Measurements from ENCODE around the gene RXRB.

The RXRB gene

GRCh38 chr6:33209856-33210255 is 9.4 kb upstream of the RXRB start:
- no peaks in the 10 kb centered on the region for H3K79me2 ChIP-seq (ENCODE audit: control insufficient read depth, insufficient read depth, low read length)
- no peak overlapping the region for H2BK5ac ChIP-seq (ENCODE audit: low read length)
- no peak overlapping the region for H4K8ac ChIP-seq (ENCODE audit: low read depth, low read length)
- no peak overlapping the region for H3K56ac ChIP-seq (ENCODE audit: low read length)
- no peak overlapping the region for H4K5ac ChIP-seq (ENCODE audit: low read length)
- H3K36me3 ChIP-seq (ENCODE audit: control insufficient read depth, insufficient read depth, low read length): no peaks in the 10 kb centered on the region
- H3K9ac ChIP-seq (ENCODE audit: low read length): no peak overlapping the region
- no peak overlapping the region for H3K4me2 ChIP-seq (ENCODE audit: low read length)
- no peak overlapping the region for H2BK120ac ChIP-seq (ENCODE audit: low read depth, low read length)
- H3K23ac ChIP-seq (ENCODE audit: low read length): no peak overlapping the region
- H3K4ac ChIP-seq (ENCODE audit: low read depth, low read length): no peak overlapping the region
- H3K27me3 ChIP-seq (ENCODE audit: insufficient read depth, low read length, poor library complexity): no peaks in the 10 kb centered on the region
- DNase-seq: no peak
- no peak overlapping the region for H3K27ac ChIP-seq (ENCODE audit: low read depth, low read length)
- no peak overlapping the region for H2AK5ac ChIP-seq (ENCODE audit: low read length)
- H2BK15ac ChIP-seq (replicated peaks; ENCODE audit: low read depth): no peak overlapping the region
- peaks cover 4% of the 10 kb centered on the region for H3K79me1 ChIP-seq (ENCODE audit: low read length)
- H3K4me3 ChIP-seq (ENCODE audit: low read length): no peak overlapping the region
- WGBS (ENCODE audit: extremely low coverage, insufficient coverage, low lambda C conversion rate): no CpG with 5 or more reads among the region's 10 CpGs
- H3K18ac ChIP-seq (ENCODE audit: low read length): no peak overlapping the region
- peaks cover 4% of the 10 kb centered on the region for H3K4me1 ChIP-seq (ENCODE audit: control insufficient read depth, low read depth, low read length)

GRCh38 chr6:33208091-33208967 is 7.9 kb upstream of the RXRB start, which contains the start of gene RING1:
RING1 (plus strand) TSS chr6:33208500; CDS start chr6:33208823, 323 bp downstream.
- Histone ChIP-seq H3K4me1 (ENCODE audit: control insufficient read depth, low read depth, low read length) (peaks cover 4% of the 10 kb centered on the region), H3K18ac (ENCODE audit: low read length) (peak within 1 kb of the TSS; percentile 84), H3K4me2 (ENCODE audit: low read length) (peak within 1 kb of the TSS; percentile 99), H3K79me2 (ENCODE audit: control insufficient read depth, insufficient read depth, low read length) (no peaks in the 10 kb centered on the region), H3K4me3 (ENCODE audit: low read length) (peak within 1 kb of the TSS; percentile 81), H4K8ac (ENCODE audit: low read depth, low read length) (peak within 1 kb of the TSS; percentile 3), H3K56ac (ENCODE audit: low read length) (peak within 1 kb of the TSS; percentile 96), H2AK5ac (ENCODE audit: low read length) (no peak within 1 kb of the TSS), H3K27ac (ENCODE audit: low read depth, low read length) (peak within 1 kb of the TSS; percentile 74), H4K5ac (ENCODE audit: low read length) (no peak within 1 kb of the TSS), H3K36me3 (ENCODE audit: control insufficient read depth, insufficient read depth, low read length) (peaks cover 3% of the 10 kb centered on the region), H2BK15ac (replicated peaks; ENCODE audit: low read depth) (no peak within 1 kb of the TSS), H2BK5ac (ENCODE audit: low read length) (no peak within 1 kb of the TSS), H3K27me3 (ENCODE audit: insufficient read depth, low read length, poor library complexity) (no peaks in the 10 kb centered on the region), H3K79me1 (ENCODE audit: low read length) (peaks cover 4% of the 10 kb centered on the region), H3K9ac (ENCODE audit: low read length) (peak within 1 kb of the TSS; percentile 86), H2BK120ac (ENCODE audit: low read depth, low read length) (no peak within 1 kb of the TSS), H3K23ac (ENCODE audit: low read length) (no peak within 1 kb of the TSS), H3K4ac (ENCODE audit: low read depth, low read length) (peak within 1 kb of the TSS; percentile 66)
- DNase-seq: peak; percentile 86
- WGBS (ENCODE audit: extremely low coverage, insufficient coverage, low lambda C conversion rate): no CpG with 5 or more reads among the region's 86 CpGs

- peak overlapping the region; percentile 96 for H3K56ac ChIP-seq (ENCODE audit: low read length)
- H3K27ac ChIP-seq (ENCODE audit: low read depth, low read length): no peak overlapping the region
- no peak overlapping the region for H2BK5ac ChIP-seq (ENCODE audit: low read length)
- H3K9ac ChIP-seq (ENCODE audit: low read length): peak overlapping the region; percentile 86
- peak overlapping the region; percentile 84 for H3K18ac ChIP-seq (ENCODE audit: low read length)
- H3K4me2 ChIP-seq (ENCODE audit: low read length): peak overlapping the region; percentile 99
- H2AK5ac ChIP-seq (ENCODE audit: low read length): no peak overlapping the region
- DNase-seq: no peak
- H4K8ac ChIP-seq (ENCODE audit: low read depth, low read length): peak overlapping the region; percentile 3
- WGBS (ENCODE audit: extremely low coverage, insufficient coverage, low lambda C conversion rate): no CpG with 5 or more reads among the region's 29 CpGs
- no peaks in the 10 kb centered on the region for H3K27me3 ChIP-seq (ENCODE audit: insufficient read depth, low read length, poor library complexity)
- peaks cover 7% of the 10 kb centered on the region for H3K79me1 ChIP-seq (ENCODE audit: low read length)
- no peak overlapping the region for H2BK120ac ChIP-seq (ENCODE audit: low read depth, low read length)
- H3K4me3 ChIP-seq (ENCODE audit: low read length): peak overlapping the region; percentile 81
- no peak overlapping the region for H2BK15ac ChIP-seq (replicated peaks; ENCODE audit: low read depth)
- no peak overlapping the region for H3K23ac ChIP-seq (ENCODE audit: low read length)
- peaks cover 4% of the 10 kb centered on the region for H3K4me1 ChIP-seq (ENCODE audit: control insufficient read depth, low read depth, low read length)
- peaks cover 1% of the 10 kb centered on the region for H3K79me2 ChIP-seq (ENCODE audit: control insufficient read depth, insufficient read depth, low read length)
- no peak overlapping the region for H4K5ac ChIP-seq (ENCODE audit: low read length)
- peak overlapping the region; percentile 66 for H3K4ac ChIP-seq (ENCODE audit: low read depth, low read length)
- H3K36me3 ChIP-seq (ENCODE audit: control insufficient read depth, insufficient read depth, low read length): peaks cover 8% of the 10 kb centered on the region
These were observed 7.2 kb upstream of the RXRB start for GRCh38 chr6:33207552-33208090.

- H3K4ac ChIP-seq (ENCODE audit: low read depth, low read length): no peak overlapping the region
- no peaks in the 10 kb centered on the region for H3K27me3 ChIP-seq (ENCODE audit: insufficient read depth, low read length, poor library complexity)
- H3K4me1 ChIP-seq (ENCODE audit: control insufficient read depth, low read depth, low read length): peaks cover 7% of the 10 kb centered on the region
- peak overlapping the region; percentile 86 for H3K9ac ChIP-seq (ENCODE audit: low read length)
- H2BK120ac ChIP-seq (ENCODE audit: low read depth, low read length): no peak overlapping the region
- no peak overlapping the region for H4K8ac ChIP-seq (ENCODE audit: low read depth, low read length)
- no peak overlapping the region for H2BK15ac ChIP-seq (replicated peaks; ENCODE audit: low read depth)
- no peak overlapping the region for H2AK5ac ChIP-seq (ENCODE audit: low read length)
- peaks cover 7% of the 10 kb centered on the region for H3K79me2 ChIP-seq (ENCODE audit: control insufficient read depth, insufficient read depth, low read length)
- H3K4me2 ChIP-seq (ENCODE audit: low read length): peak overlapping the region; percentile 99
- H3K23ac ChIP-seq (ENCODE audit: low read length): no peak overlapping the region
- H3K27ac ChIP-seq (ENCODE audit: low read depth, low read length): no peak overlapping the region
- peak overlapping the region; percentile 9 for H3K18ac ChIP-seq (ENCODE audit: low read length)
- H3K56ac ChIP-seq (ENCODE audit: low read length): peak overlapping the region; percentile 96
- no CpG with 5 or more reads among the region's 20 CpGs for WGBS (ENCODE audit: extremely low coverage, insufficient coverage, low lambda C conversion rate)
- H3K4me3 ChIP-seq (ENCODE audit: low read length): no peak overlapping the region
- H3K36me3 ChIP-seq (ENCODE audit: control insufficient read depth, insufficient read depth, low read length): peaks cover 12% of the 10 kb centered on the region
- peak; percentile 63 for DNase-seq
- peaks cover 14% of the 10 kb centered on the region for H3K79me1 ChIP-seq (ENCODE audit: low read length)
- no peak overlapping the region for H4K5ac ChIP-seq (ENCODE audit: low read length)
- H2BK5ac ChIP-seq (ENCODE audit: low read length): no peak overlapping the region
These were observed 6.5 kb upstream of the RXRB start for GRCh38 chr6:33206864-33207551.

GRCh38 chr6:33206027-33206863 is 5.8 kb upstream of the RXRB start:
- peaks cover 14% of the 10 kb centered on the region for H3K79me2 ChIP-seq (ENCODE audit: control insufficient read depth, insufficient read depth, low read length)
- H3K36me3 ChIP-seq (ENCODE audit: control insufficient read depth, insufficient read depth, low read length): peaks cover 12% of the 10 kb centered on the region
- H3K4ac ChIP-seq (ENCODE audit: low read depth, low read length): no peak overlapping the region
- H4K8ac ChIP-seq (ENCODE audit: low read depth, low read length): no peak overlapping the region
- no peaks in the 10 kb centered on the region for H3K27me3 ChIP-seq (ENCODE audit: insufficient read depth, low read length, poor library complexity)
- H4K5ac ChIP-seq (ENCODE audit: low read length): no peak overlapping the region
- no peak overlapping the region for H3K27ac ChIP-seq (ENCODE audit: low read depth, low read length)
- H2AK5ac ChIP-seq (ENCODE audit: low read length): no peak overlapping the region
- H3K23ac ChIP-seq (ENCODE audit: low read length): peak overlapping the region; percentile 60
- WGBS (ENCODE audit: extremely low coverage, insufficient coverage, low lambda C conversion rate): no CpG with 5 or more reads among the region's 3 CpGs
- no peak overlapping the region for H3K4me3 ChIP-seq (ENCODE audit: low read length)
- no peak overlapping the region for H3K56ac ChIP-seq (ENCODE audit: low read length)
- peaks cover 21% of the 10 kb centered on the region for H3K79me1 ChIP-seq (ENCODE audit: low read length)
- H2BK15ac ChIP-seq (replicated peaks; ENCODE audit: low read depth): no peak overlapping the region
- H2BK120ac ChIP-seq (ENCODE audit: low read depth, low read length): no peak overlapping the region
- H3K4me1 ChIP-seq (ENCODE audit: control insufficient read depth, low read depth, low read length): peaks cover 15% of the 10 kb centered on the region
- no peak for DNase-seq
- no peak overlapping the region for H3K18ac ChIP-seq (ENCODE audit: low read length)
- no peak overlapping the region for H2BK5ac ChIP-seq (ENCODE audit: low read length)
- H3K4me2 ChIP-seq (ENCODE audit: low read length): no peak overlapping the region
- H3K9ac ChIP-seq (ENCODE audit: low read length): no peak overlapping the region

All from mesendoderm (in vitro differentiated cells).